H9 (cell line): ENCODE results near the gene LRMDA. TPM values are rescaled to one million over a fixed set of nuclear protein-coding genes. Genes with fewer than 3 reads are reported as not detected.

Experiments
- DNase-seq: peaks from one replicate; pipeline ENCODE4 v3.0.0-alpha.2; 2017
- H2AFZ ChIP-seq: one replicate; pipeline ENCODE4 v1.6.1; 2013; ENCODE audit warnings: mild to moderate bottlenecking, low read length, control low read depth, moderate library complexity
- H2AK5ac ChIP-seq: 2 replicates; pipeline ENCODE4 v1.6.1; 2013; ENCODE audit warnings: low read length, control low read depth, mixed read lengths; ENCODE audit not compliant: insufficient read length
- H2BK120ac ChIP-seq: one replicate; pipeline ENCODE4 v1.6.1; 2013; ENCODE audit warnings: low read depth, mild to moderate bottlenecking, low read length, control low read depth, inconsistent platforms; ENCODE audit not compliant: poor library complexity, severe bottlenecking
- H2BK12ac ChIP-seq: 2 replicates; pipeline ENCODE4 v1.6.1; 2013; ENCODE audit warnings: low read length, control low read depth, mixed read lengths, low read depth; ENCODE audit not compliant: insufficient read length
- H2BK15ac ChIP-seq: 2 replicates; pipeline ENCODE4 v1.6.1; 2013; ENCODE audit warnings: low read depth, low read length, control low read depth
- H2BK20ac ChIP-seq: one replicate; pipeline ENCODE4 v1.6.1; 2013; ENCODE audit warnings: low read depth, mild to moderate bottlenecking, low read length, control low read depth, inconsistent platforms; ENCODE audit not compliant: poor library complexity, severe bottlenecking
- H2BK5ac ChIP-seq: 2 replicates; pipeline ENCODE4 v1.6.1; 2013; ENCODE audit warnings: low read length, control low read depth, mixed read lengths; ENCODE audit not compliant: insufficient read length
- H3K14ac ChIP-seq: 2 replicates; pipeline ENCODE4 v1.6.1; 2013; ENCODE audit warnings: low read length, control low read depth; ENCODE audit not compliant: insufficient read depth
- H3K18ac ChIP-seq: 2 replicates; pipeline ENCODE4 v1.6.1; 2013; ENCODE audit warnings: low read depth, mild to moderate bottlenecking, mixed read lengths, low read length, control low read depth; ENCODE audit not compliant: insufficient read length
- H3K23ac ChIP-seq: 2 replicates; pipeline ENCODE4 v1.6.1; 2013; ENCODE audit warnings: low read length, control low read depth, mixed read lengths, low read depth; ENCODE audit not compliant: insufficient read length
- H3K23me2 ChIP-seq: 2 replicates; pipeline ENCODE4 v1.6.1; 2013; ENCODE audit warnings: low read depth, mild to moderate bottlenecking, mixed read lengths, low read length, control low read depth; ENCODE audit not compliant: insufficient read length, poor library complexity, severe bottlenecking
- H3K27ac ChIP-seq: 2 replicates; pipeline ENCODE4 v1.5.1; 2013; ENCODE audit warnings: low read length, control low read depth, mixed read lengths, low read depth; ENCODE audit not compliant: insufficient read length
- H3K27me3 ChIP-seq: 2 replicates; pipeline ENCODE4 v1.6.1; 2013; ENCODE audit warnings: low read length, control low read depth, inconsistent platforms; ENCODE audit not compliant: insufficient read depth
- H3K4ac ChIP-seq: 2 replicates; pipeline ENCODE4 v1.6.1; 2013; ENCODE audit warnings: low read depth, mild to moderate bottlenecking, control low read depth, inconsistent platforms, low read length, moderate library complexity
- H3K4me1 ChIP-seq: 2 replicates; pipeline ENCODE4 v1.6.1; 2013; ENCODE audit warnings: low read length, control low read depth, inconsistent platforms; ENCODE audit not compliant: insufficient read depth
- H3K4me2 ChIP-seq: 2 replicates; pipeline ENCODE4 v1.6.1; 2013; ENCODE audit warnings: low read length, control low read depth, mixed read lengths; ENCODE audit not compliant: insufficient read length, insufficient read depth
- H3K56ac ChIP-seq: 2 replicates; pipeline ENCODE4 v1.6.1; 2013; ENCODE audit warnings: low read depth, mild to moderate bottlenecking, mixed read lengths, low read length, control low read depth; ENCODE audit not compliant: insufficient read length
- H3K79me1 ChIP-seq: 2 replicates; pipeline ENCODE4 v1.6.1; 2013; ENCODE audit warnings: low read depth, mild to moderate bottlenecking, moderate library complexity, low read length, control low read depth, inconsistent platforms; ENCODE audit not compliant: insufficient read depth, poor library complexity, severe bottlenecking
- H3K79me2 ChIP-seq: 2 replicates; pipeline ENCODE4 v1.6.1; 2013; ENCODE audit warnings: low read length, control low read depth, inconsistent platforms; ENCODE audit not compliant: insufficient read depth
- H3K9ac ChIP-seq: 2 replicates; pipeline ENCODE4 v1.6.1; 2013; ENCODE audit warnings: low read length, control low read depth, mixed read lengths; ENCODE audit not compliant: insufficient read length; ENCODE audit errors: extremely low read depth
- H3K9me3 ChIP-seq: one replicate; pipeline ENCODE4 v1.6.1; 2013; ENCODE audit warnings: low read depth, low read length, inconsistent platforms; ENCODE audit not compliant: control insufficient read depth
- H3T11ph ChIP-seq: one replicate; pipeline ENCODE4 v1.6.1; 2013; ENCODE audit warnings: mild to moderate bottlenecking, low read length, control low read depth, inconsistent platforms
- H4K20me1 ChIP-seq: one replicate; pipeline ENCODE4 v1.6.1; 2013; ENCODE audit not compliant: control insufficient read depth, insufficient read length, insufficient read depth
- H4K5ac ChIP-seq: 2 replicates; pipeline ENCODE4 v1.6.1; 2013; ENCODE audit warnings: low read depth, mild to moderate bottlenecking, mixed read lengths, low read length, control low read depth; ENCODE audit not compliant: insufficient read length
- H4K8ac ChIP-seq: replicated peaks from 2 replicates; pipeline ENCODE4 v1.6.1; 2013; ENCODE audit warnings: low read length, control low read depth, mixed read lengths, low read depth; ENCODE audit not compliant: insufficient read length
- H4K91ac ChIP-seq: 2 replicates; pipeline ENCODE4 v1.6.1; 2013; ENCODE audit warnings: low read depth, mild to moderate bottlenecking, moderate library complexity, mixed read lengths, low read length, control low read depth; ENCODE audit not compliant: insufficient read length
- H3K27ac Mint-ChIP-seq, 3 experiments: 2 replicates in 2 of 3; 3 replicates in 1 of 3; pipeline ENCODE4 v1.8.0; 2020 to 2021; ENCODE audit warnings: mixed read lengths in 3 of 3, mild to moderate bottlenecking in 1 of 3, moderate library complexity in 1 of 3
- H3K27me3 Mint-ChIP-seq: 2 replicates; pipeline ENCODE4 v1.8.0; 2021; ENCODE audit warnings: low read depth, mild to moderate bottlenecking, moderate library complexity, mixed read lengths
- H3K36me3 Mint-ChIP-seq, 3 experiments: 2 replicates in 2 of 3; 3 replicates in 1 of 3; pipeline ENCODE4 v1.8.0; 2020 to 2021; ENCODE audit warnings: low read depth in 3 of 3, mixed read lengths in 3 of 3; ENCODE audit not compliant: insufficient read depth in 1 of 3
- H3K4me1 Mint-ChIP-seq, 2 experiments: 2 replicates each; pipeline ENCODE4 v1.8.0; 2020; ENCODE audit warnings: mixed read lengths in 2 of 2
- H3K4me3 Mint-ChIP-seq, 2 experiments: 2 replicates in 1 of 2; 3 replicates in 1 of 2; pipeline ENCODE4 v1.8.0; 2020 to 2021; ENCODE audit warnings: mild to moderate bottlenecking in 2 of 2, mixed read lengths in 2 of 2, moderate library complexity in 1 of 2
- H3K9me3 Mint-ChIP-seq, 2 experiments: 2 replicates in 1 of 2; 3 replicates in 1 of 2; pipeline ENCODE4 v1.8.0; 2020; ENCODE audit warnings: mild to moderate bottlenecking in 2 of 2, mixed read lengths in 2 of 2, moderate library complexity in 1 of 2
- whole genome bisulfite sequencing: extraction: QIAGEN DNeasy Blood & Tissue Kit; methylation state at CpG from one replicate; pipeline ENCODE4 v1.1.7; 2013; ENCODE audit warnings: missing lambda C conversion rate, low lambda C conversion rate, mixed read lengths; ENCODE audit not compliant: insufficient read length; ENCODE audit errors: extremely low coverage; 5-methylcytosine and 5-hydroxymethylcytosine counted together
- total RNA-seq: library from RNA; stranded (reverse); gene quantifications from 2 replicates; pipeline ENCODE4 v1.2.1, GENCODE V29; 2021
- TF ChIP-seq, protein P1 (sequence below): fragments of 200-600 bp; sonication (generic); conservative IDR thresholded peaks from 3 replicates; pipeline ENCODE4 v1.8.0; 2021; ENCODE audit warnings: antibody characterized with exemption, mild to moderate bottlenecking

LRMDA gene
- total RNA-seq, 1 experiment from 2014 or later = 1.8 TPM

DNA sequence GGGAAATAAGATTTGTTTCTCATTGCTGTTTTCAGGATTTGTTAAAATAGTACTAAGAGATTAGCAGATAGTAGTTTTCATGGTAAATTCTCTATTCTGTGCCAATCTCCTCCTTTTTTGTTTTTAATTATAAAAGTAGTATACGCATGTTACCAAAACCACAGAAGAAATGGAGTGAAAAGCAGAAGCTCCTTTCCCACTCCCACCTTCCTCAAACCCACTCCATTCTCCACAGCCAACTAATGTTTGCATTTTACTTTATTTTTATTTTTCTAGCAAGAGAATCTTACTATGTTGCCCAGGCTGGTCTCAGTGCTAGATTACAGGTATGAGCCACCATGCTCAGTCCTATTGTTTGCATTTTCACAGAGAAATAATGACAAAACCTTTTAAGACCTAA lies 4.5 kb upstream of the LRMDA start:
- Histone ChIP-seq H3K4ac (no peak overlapping the region), H2BK12ac (no peak overlapping the region), H3K27me3 (peaks cover 39% of the 10 kb centered on the region), H4K20me1 (peaks cover 2% of the 10 kb centered on the region), H3K79me2 (no peaks in the 10 kb centered on the region), H3K56ac (no peak overlapping the region), H2AK5ac (no peak overlapping the region), H3K4me1 (no peaks in the 10 kb centered on the region), H3K9me3 (no peaks in the 10 kb centered on the region), H3K14ac (no peak overlapping the region), H3K4me2 (no peak overlapping the region), H2BK20ac (no peak overlapping the region), H3K23ac (no peak overlapping the region), H2BK120ac (no peak overlapping the region), H4K8ac (no peak overlapping the region), H2BK5ac (no peak overlapping the region), H3K79me1 (no peaks in the 10 kb centered on the region), H2AFZ (no peak overlapping the region), H4K91ac (no peak overlapping the region), H3K18ac (no peak overlapping the region), H3K23me2 (no peaks in the 10 kb centered on the region), H4K5ac (no peak overlapping the region), H3K27ac (no peak overlapping the region), H2BK15ac (no peak overlapping the region), H3T11ph (no peak overlapping the region), H3K9ac (no peak overlapping the region)
- TF ChIP-seq, protein P1, sequence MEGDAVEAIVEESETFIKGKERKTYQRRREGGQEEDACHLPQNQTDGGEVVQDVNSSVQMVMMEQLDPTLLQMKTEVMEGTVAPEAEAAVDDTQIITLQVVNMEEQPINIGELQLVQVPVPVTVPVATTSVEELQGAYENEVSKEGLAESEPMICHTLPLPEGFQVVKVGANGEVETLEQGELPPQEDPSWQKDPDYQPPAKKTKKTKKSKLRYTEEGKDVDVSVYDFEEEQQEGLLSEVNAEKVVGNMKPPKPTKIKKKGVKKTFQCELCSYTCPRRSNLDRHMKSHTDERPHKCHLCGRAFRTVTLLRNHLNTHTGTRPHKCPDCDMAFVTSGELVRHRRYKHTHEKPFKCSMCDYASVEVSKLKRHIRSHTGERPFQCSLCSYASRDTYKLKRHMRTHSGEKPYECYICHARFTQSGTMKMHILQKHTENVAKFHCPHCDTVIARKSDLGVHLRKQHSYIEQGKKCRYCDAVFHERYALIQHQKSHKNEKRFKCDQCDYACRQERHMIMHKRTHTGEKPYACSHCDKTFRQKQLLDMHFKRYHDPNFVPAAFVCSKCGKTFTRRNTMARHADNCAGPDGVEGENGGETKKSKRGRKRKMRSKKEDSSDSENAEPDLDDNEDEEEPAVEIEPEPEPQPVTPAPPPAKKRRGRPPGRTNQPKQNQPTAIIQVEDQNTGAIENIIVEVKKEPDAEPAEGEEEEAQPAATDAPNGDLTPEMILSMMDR = no peak
- Mint-ChIP-seq H3K4me3 (no peak overlapping the region), H3K36me3 (no peaks in the 10 kb centered on the region), H3K4me1 (peaks cover 15 to 22% of the 10 kb centered on the region in 2 experiments), H3K9me3 (no peaks in the 10 kb centered on the region; a peak in 2 of 5 replicates), H3K27me3 (peaks cover 95% of the 10 kb centered on the region), H3K27ac (no peak overlapping the region)
- DNase-seq = no peak
- WGBS = no CpG with 5 or more reads among the region's 1 CpG
